Activated effector memory CD4-positive, alpha-beta T cell treated with anti-CD3 and anti-CD28 coated beads, Interleukin-2, amount 50 U/mL, for 16 hours (primary cell): ENCODE results near the gene AHI1.

Experiments
- DNase-seq: peaks from one replicate; pipeline ENCODE4 v3.0.0-alpha.2; 2020

The AHI1 gene

GRCh38 chr6:135449246-135449645 is 48.3 kb downstream of the AHI1 start:
- no peak for DNase-seq

- DNase-seq = no peak
These were observed 57.3 kb downstream of the AHI1 start for GRCh38 chr6:135440087-135440792.

- DNase-seq = no peak
These were observed 58.0 kb downstream of the AHI1 start for GRCh38 chr6:135439549-135439948.

- no peak for DNase-seq
These were observed 58.5 kb downstream of the AHI1 start for GRCh38 chr6:135438907-135439535.

- DNase-seq = no peak
These were observed 62.5 kb downstream of the AHI1 start for GRCh38 chr6:135434991-135435390.

- no peak for DNase-seq
These were observed 63.4 kb downstream of the AHI1 start for GRCh38 chr6:135434095-135434494.

GRCh38 chr6:135428078-135428477 is 69.5 kb downstream of the AHI1 start:
- no peak for DNase-seq

GRCh38 chr6:135426833-135427232 is 70.7 kb downstream of the AHI1 start:
- DNase-seq = no peak

- no peak for DNase-seq
These were observed 73.2 kb downstream of the AHI1 start for GRCh38 chr6:135424385-135424784.

- no peak for DNase-seq
These were observed 73.9 kb downstream of the AHI1 start for GRCh38 chr6:135423649-135424128.

GRCh38 chr6:135419162-135419561 is 78.4 kb downstream of the AHI1 start:
- DNase-seq = no peak

- no peak for DNase-seq
These were observed 79.3 kb downstream of the AHI1 start for GRCh38 chr6:135418040-135418760.

- DNase-seq = no peak
These were observed 84.8 kb downstream of the AHI1 start for GRCh38 chr6:135412761-135413160.

GRCh38 chr6:135411849-135412248 is 85.7 kb downstream of the AHI1 start:
- DNase-seq = no peak

GRCh38 chr6:135411339-135411738 is 86.2 kb downstream of the AHI1 start:
- no peak for DNase-seq

GRCh38 chr6:135410856-135411255 is 86.7 kb downstream of the AHI1 start:
- no peak for DNase-seq

GRCh38 chr6:135403584-135403983 is 94.0 kb downstream of the AHI1 start:
- DNase-seq = no peak

- DNase-seq = no peak
These were observed 95.2 kb downstream of the AHI1 start for GRCh38 chr6:135402311-135402710.

GRCh38 chr6:135397172-135397952 is 100.2 kb downstream of the AHI1 start:
- DNase-seq = no peak

- DNase-seq = no peak
These were observed 102.4 kb downstream of the AHI1 start for GRCh38 chr6:135395136-135395535.

- no peak for DNase-seq
These were observed 104.3 kb downstream of the AHI1 start for GRCh38 chr6:135393289-135393688.

GRCh38 chr6:135390458-135390857 is 107.1 kb downstream of the AHI1 start:
- no peak for DNase-seq

GRCh38 chr6:135385299-135385698 is 112.2 kb downstream of the AHI1 start:
- DNase-seq = no peak
